NCI-H446 (cell line): ENCODE results near the gene ACHE.

ENCODE experiments used
- DNase-seq, 2 experiments: peaks; one replicate each; lab custom pipeline; 2025; lab: John Stamatoyannopoulos, UW

The ACHE gene

GRCh38 chr7:100896732-100897608, 1.3 kb upstream of the ACHE start:
- no peak for DNase-seq

GRCh38 chr7:100895956-100896731, 456 bp upstream of the ACHE start:
- no peak for DNase-seq

GRCh38 chr7:100894860-100895700, 608 bp downstream of the ACHE start:
- no peak for DNase-seq

- no peak for DNase-seq
Observed at GRCh38 chr7:100893910-100894721, 1.6 kb downstream of the ACHE start.

- no peak for DNase-seq
Observed at GRCh38 chr7:100893318-100893895, 2.3 kb downstream of the ACHE start.

GRCh38 chr7:100892364-100893317, 3.0 kb downstream of the ACHE start:
- no peak for DNase-seq

- no peak for DNase-seq
Observed at GRCh38 chr7:100891568-100892247, 4.0 kb downstream of the ACHE start.

- DNase-seq = no peak
Observed at GRCh38 chr7:100890653-100891567, 4.8 kb downstream of the ACHE start.

- no peak for DNase-seq
Observed at GRCh38 chr7:100888988-100889750, 6.5 kb downstream of the ACHE start, which contains the start of gene UFSP1. TSS of gene UFSP1 (minus strand) at chr7:100889715. CDS start at chr7:100889271, 444 bp downstream.

GRCh38 chr7:100888291-100888987, 7.2 kb downstream of the ACHE start:
- DNase-seq = no peak

GRCh38 chr7:100887516-100888290, 8.0 kb downstream of the ACHE start:
- no peak for DNase-seq

GRCh38 chr7:100886936-100887515, 8.7 kb downstream of the ACHE start:
- DNase-seq = no peak

GRCh38 chr7:100886142-100886935, 9.3 kb downstream of the ACHE start:
- DNase-seq = no peak

- no peak for DNase-seq
Observed at GRCh38 chr7:100885440-100886141, 10.1 kb downstream of the ACHE start.
